ENCODE data around the gene PACRG.

Gene PACRG

GRCh38 chr6:163133017-163133416 lies 405.2 kb downstream of the PACRG start:
- no peaks in the 10 kb centered on the region for H3K36me3 ChIP-seq
- intact Hi-C loops (cut with DNase I; ENCODE audit: low total_unique reads), result no loop called here
- TF ChIP-seq CTCF (IDR thresholded peaks at IDR 0.05), result no peak
- H3K9me3 ChIP-seq, result no peaks in the 10 kb centered on the region
- H3K4me3 ChIP-seq, result no peak overlapping the region
- no peak overlapping the region for H3K27ac ChIP-seq
- H3K27me3 ChIP-seq, result no peaks in the 10 kb centered on the region
- no peaks in the 10 kb centered on the region for H3K4me1 ChIP-seq
- DNase-seq, result no peak

GRCh38 chr6:163133691-163134090 lies 405.9 kb downstream of the PACRG start:
- no peaks in the 10 kb centered on the region for H3K36me3 ChIP-seq
- no peak for DNase-seq
- H3K27me3 ChIP-seq, result no peaks in the 10 kb centered on the region
- H3K4me1 ChIP-seq, result no peaks in the 10 kb centered on the region
- H3K9me3 ChIP-seq, result no peaks in the 10 kb centered on the region
- TF ChIP-seq CTCF (IDR thresholded peaks at IDR 0.05), result no peak
- H3K4me3 ChIP-seq, result no peak overlapping the region
- H3K27ac ChIP-seq, result no peak overlapping the region
- intact Hi-C loops (cut with DNase I; ENCODE audit: low total_unique reads), result no loop called here

- Histone ChIP-seq H3K36me3 (no peaks in the 10 kb centered on the region), H3K9me3 (no peaks in the 10 kb centered on the region), H3K27ac (no peak overlapping the region), H3K4me1 (no peaks in the 10 kb centered on the region), H3K27me3 (no peaks in the 10 kb centered on the region), H3K4me3 (no peak overlapping the region)
- intact Hi-C loops (cut with DNase I; ENCODE audit: low total_unique reads), result no loop called here
- no peak for TF ChIP-seq CTCF (IDR thresholded peaks at IDR 0.05)
- no peak for DNase-seq
Measured at GRCh38 chr6:163136681-163137397, 409.1 kb downstream of the PACRG start.

GRCh38 chr6:163137398-163137881 lies 409.7 kb downstream of the PACRG start:
- TF ChIP-seq CTCF (IDR thresholded peaks at IDR 0.05), result no peak
- intact Hi-C loops (cut with DNase I; ENCODE audit: low total_unique reads), result no loop called here
- Histone ChIP-seq H3K4me3 (no peak overlapping the region), H3K27ac (no peak overlapping the region), H3K9me3 (no peaks in the 10 kb centered on the region), H3K4me1 (no peaks in the 10 kb centered on the region), H3K27me3 (no peaks in the 10 kb centered on the region), H3K36me3 (no peaks in the 10 kb centered on the region)
- DNase-seq, result no peak

- no peak overlapping the region for H3K27ac ChIP-seq
- peaks cover 0 to 5% of the 10 kb centered on the region in 2 donors for H3K27me3 ChIP-seq
- DNase-seq, result no peak
- no peaks in the 10 kb centered on the region for H3K4me1 ChIP-seq
- no peaks in the 10 kb centered on the region for H3K9me3 ChIP-seq
- TF ChIP-seq CTCF (IDR thresholded peaks at IDR 0.05), result no peak
- no peak overlapping the region for H3K4me3 ChIP-seq
- H3K36me3 ChIP-seq, result no peaks in the 10 kb centered on the region
- intact Hi-C loops (cut with DNase I; ENCODE audit: low total_unique reads), result no loop called here
Measured at GRCh38 chr6:163146036-163146435, 418.3 kb downstream of the PACRG start.
